NCI-H446 (cell line): ENCODE measurements around the gene MNT.
"Not testable (repeated sequence)": the region's sequence is repeated elsewhere in the genome, so short reads cannot be mapped to it uniquely, and the experiment has no call there.

Experiments
- DNase-seq, 2 experiments: peaks; one replicate each; lab custom pipeline; 2025; lab: John Stamatoyannopoulos, UW

MNT gene, protein sequence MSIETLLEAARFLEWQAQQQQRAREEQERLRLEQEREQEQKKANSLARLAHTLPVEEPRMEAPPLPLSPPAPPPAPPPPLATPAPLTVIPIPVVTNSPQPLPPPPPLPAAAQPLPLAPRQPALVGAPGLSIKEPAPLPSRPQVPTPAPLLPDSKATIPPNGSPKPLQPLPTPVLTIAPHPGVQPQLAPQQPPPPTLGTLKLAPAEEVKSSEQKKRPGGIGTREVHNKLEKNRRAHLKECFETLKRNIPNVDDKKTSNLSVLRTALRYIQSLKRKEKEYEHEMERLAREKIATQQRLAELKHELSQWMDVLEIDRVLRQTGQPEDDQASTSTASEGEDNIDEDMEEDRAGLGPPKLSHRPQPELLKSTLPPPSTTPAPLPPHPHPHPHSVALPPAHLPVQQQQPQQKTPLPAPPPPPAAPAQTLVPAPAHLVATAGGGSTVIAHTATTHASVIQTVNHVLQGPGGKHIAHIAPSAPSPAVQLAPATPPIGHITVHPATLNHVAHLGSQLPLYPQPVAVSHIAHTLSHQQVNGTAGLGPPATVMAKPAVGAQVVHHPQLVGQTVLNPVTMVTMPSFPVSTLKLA

GRCh38 chr17:2400877-2401425 lies at the start of gene MNT:
MNT (minus strand) TSS chr17:2401060; CDS start chr17:2400712, 348 bp downstream.
- peak; percentile 80 to 96 for DNase-seq

- DNase-seq, result no peak
Observed at GRCh38 chr17:2450016-2450650, 49.3 kb upstream of the MNT start.

- DNase-seq, result peak in 1 of 2 experiments; percentile 31
Observed at GRCh38 chr17:2449486-2449885, 48.6 kb upstream of the MNT start.

DNA sequence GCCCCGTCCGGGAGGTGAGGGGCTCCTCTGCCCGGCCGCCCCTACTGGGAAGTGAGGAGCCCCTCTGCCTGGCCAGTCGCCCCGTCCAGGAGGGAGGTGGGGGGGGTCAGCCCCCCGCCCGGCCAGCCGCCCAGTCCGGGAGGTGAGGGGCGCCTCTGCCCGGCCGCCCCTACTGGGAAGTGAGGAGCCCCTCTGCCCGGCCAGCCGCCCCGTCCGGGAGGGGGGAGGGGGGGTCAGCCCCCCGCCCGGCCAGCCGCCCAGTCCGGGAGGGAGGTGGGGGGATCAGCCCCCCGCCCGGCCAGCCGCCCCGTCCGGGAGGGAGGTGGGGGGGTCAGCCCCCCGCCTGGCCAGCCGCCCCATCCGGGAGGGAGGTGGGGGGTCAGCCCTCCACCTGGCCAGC lies 46.6 kb upstream of the MNT start:
- DNase-seq, result not testable (repeated sequence)

- no peak for DNase-seq
Observed at GRCh38 chr17:2445638-2446037, 44.8 kb upstream of the MNT start.

DNA sequence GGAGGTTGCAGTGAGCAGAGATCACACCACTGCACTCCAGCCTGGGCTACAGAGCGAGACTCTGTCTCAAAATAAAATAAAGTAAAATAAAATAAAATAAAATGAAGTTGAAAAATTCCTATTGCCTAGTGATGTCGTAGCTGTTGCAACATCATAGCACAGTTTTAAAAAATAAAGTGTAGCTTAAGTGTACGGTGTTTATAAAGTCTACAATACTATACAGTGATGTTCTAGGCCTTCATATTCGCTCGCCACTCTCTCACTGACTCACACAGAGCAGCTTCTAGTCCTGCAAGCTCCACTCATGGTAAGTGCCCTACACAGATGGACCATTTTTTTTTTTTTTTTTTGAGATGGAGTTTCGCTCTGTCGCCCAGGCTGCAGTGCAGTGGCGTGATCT lies 43.5 kb upstream of the MNT start:
- DNase-seq, result peak in 1 of 2 experiments; percentile 12

DNA sequence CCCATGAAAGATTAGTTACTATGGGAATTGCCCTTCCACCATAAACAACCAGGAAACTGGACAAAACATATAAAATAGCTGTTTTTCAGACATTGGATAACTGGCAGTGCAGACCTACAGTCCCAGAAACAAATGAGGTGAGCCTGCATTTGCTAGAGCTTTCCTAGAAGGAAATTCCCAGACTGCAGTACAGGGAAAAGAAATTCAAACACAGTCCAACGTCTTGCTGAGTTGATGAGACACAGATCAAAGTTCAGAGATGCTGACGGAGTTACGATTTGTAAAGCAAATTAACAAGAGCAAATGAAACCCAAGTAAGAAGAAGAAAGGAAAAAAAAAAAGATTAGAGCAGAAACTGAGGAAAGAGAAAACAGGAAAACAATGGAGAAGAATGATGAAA lies 41.3 kb upstream of the MNT start:
- no peak for DNase-seq

- no peak for DNase-seq
Observed at GRCh38 chr17:2440930-2441329, 40.1 kb upstream of the MNT start.

GRCh38 chr17:2439997-2440396 lies 39.1 kb upstream of the MNT start:
- not testable (repeated sequence) for DNase-seq

DNA sequence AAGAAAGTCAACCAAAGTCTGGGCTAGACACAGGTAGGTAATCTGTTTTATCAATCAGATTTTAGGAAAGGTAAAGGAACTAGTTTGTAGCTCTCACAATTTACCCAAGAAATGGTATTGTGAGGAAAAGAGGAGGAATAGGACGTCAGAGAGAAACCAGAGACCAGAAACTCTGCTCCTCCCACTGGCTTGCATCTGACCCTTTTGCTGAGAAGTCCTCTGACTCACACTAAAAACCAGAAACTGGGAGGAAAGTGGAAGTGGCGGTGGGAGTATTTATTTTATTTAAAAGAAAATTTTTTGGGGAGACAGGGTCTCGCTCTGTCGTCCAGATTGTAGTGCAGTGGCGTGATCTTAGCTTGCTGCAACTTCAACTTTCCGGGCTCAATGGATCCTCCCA lies 38.0 kb upstream of the MNT start:
- DNase-seq, result no peak

DNA sequence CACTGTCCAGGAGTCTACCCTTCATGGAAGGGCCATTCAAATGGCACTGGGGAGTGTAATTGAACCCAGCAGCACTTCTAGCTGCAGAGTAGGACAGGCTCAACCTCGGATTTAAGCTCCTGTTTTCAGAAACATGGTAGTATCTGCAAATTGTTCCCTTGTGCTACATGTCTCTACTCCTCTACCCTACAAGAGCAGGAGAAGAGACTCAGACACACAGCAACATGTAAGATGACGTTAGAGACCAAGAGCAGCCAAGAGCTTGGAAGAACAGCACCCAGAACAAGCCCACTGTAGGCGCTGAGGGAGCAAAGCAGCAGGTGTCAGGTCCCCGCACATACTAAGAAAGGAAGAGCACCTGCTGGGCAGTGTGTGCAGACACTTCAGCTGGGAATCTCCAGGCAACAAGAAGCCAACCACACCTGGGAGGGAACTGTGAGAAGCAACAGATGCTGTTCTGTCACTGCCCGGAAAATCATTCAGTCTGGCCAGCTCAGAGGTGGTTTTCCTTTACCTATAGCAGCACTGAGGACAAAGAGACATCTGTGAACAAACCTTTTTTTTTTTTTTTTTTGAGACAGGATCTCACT lies 35.6 kb upstream of the MNT start:
- DNase-seq, result no peak

- no peak for DNase-seq
Observed at GRCh38 chr17:2435862-2436261, 35.0 kb upstream of the MNT start.

DNA sequence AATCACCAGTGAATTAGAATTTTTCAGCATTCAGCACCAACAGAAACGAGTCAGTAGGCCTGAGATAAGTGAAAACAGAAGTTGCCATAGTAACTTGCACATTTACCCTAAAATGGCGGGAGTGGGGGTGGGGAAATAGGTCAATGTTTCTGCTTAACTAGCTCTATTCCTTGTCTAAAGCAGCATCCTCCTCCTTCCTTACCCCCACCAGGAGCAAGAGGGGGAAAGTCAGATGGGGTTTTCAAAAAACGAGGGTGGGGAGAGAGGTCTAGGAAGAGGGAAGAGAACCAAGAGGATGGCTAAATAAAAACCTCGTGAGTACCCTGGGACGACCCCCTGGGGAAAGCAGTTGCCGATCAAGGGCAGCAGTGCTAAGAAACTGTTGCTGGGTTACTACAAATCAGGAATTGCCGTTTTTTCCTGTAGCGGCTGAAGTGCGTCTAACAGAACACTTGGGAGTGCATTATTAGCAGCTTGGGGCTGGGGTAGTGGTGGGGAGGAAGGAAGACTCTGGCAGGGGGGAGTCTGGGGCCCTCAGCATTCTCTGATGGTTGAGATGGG lies 34.4 kb upstream of the MNT start:
- DNase-seq, result no peak

DNA sequence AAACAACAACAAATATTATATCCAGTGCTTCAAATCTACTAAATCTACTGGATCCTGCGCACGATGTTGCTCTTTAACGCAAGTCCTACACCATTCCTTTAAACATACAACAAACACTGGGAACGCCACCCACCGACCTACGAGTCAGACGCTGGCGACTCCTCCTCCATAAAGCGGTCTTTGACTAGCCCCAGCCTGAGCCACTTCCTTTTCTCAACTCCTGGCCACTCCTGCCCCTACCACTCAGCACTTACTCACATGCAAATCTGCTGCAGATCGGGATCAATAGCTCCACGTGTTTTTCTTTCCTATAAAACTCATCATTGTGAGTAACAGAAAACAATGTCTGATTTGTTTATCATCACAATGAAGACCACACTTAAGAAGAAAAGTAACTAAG lies 32.8 kb upstream of the MNT start:
- no peak for DNase-seq

GRCh38 chr17:2427910-2428309 lies 27.1 kb upstream of the MNT start:
- DNase-seq, result no peak

DNA sequence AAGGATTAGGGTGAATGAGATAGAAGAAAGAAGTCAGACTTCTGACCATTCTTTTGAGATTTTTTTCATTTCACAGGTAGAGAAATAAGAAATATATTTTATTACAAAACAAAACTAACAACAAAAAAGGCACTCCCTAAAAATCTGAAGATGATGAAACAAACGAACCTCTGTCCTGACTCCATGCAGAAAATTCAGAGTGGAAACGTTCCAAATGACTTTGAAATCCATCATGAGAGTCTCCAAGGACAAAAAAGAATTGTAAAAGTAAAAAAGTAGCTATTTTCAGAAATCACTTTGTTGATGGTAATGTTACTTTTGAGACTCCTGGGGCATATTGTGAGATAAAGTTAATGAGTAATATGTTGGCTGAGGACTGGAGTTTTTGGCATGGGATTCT lies 26.4 kb upstream of the MNT start:
- DNase-seq, result no peak

GRCh38 chr17:2423271-2423670 lies 22.4 kb upstream of the MNT start:
- DNase-seq, result no peak

- DNase-seq, result peak in 1 of 2 experiments; percentile 8
Observed at GRCh38 chr17:2421315-2422147, 20.7 kb upstream of the MNT start.

GRCh38 chr17:2420176-2420575 lies 19.3 kb upstream of the MNT start:
- DNase-seq, result no peak

- no peak for DNase-seq
Observed at GRCh38 chr17:2419486-2419885, 18.6 kb upstream of the MNT start.

DNA sequence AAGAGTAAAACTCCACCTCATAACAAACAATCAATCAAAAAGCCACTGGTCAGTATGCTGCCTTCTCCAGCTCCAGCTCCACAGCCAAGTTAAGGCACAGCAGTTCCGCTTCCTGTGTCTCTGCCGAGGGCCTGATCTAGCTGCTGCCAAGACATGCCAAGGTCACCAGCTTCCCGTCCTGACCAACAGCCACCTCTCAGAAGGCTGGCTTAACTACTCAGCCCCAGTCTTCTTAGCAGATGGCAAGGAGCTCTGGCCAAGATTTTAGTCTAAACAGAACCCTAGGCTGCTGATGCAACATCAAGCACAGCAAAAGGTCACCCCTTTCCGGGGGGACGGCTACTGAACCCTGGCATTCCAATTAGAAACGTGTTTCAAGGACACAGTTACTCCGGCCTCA lies 17.7 kb upstream of the MNT start:
- peak in 1 of 2 experiments; percentile 18 for DNase-seq
